ENCODE measurements around the gene CCKAR.

Gene CCKAR

DNA sequence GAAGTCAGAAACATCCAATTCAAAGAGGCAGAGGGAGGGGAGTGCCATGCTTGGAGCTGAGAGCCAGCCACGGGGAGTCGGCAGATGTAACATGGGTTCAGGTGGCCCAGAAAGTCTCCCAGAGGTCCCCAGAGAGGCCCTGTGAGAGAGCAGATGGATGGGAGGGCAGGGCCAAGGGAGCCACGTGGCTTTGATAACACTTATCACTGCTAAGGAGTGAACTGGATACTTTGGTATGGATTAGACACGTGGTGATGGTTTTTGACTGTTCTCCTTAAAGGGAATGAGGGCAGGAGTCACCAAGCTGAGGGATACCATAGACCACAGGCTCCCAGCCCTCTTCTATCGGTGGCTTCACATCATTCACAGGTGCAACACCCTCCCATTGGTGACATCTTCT, 13.7 kb downstream of the CCKAR start:
- no peak for TF ChIP-seq ZNF274 (IDR thresholded peaks at IDR 0.05; ENCODE audit: low read depth, low read length)

GRCh38 chr4:26475716-26476115, 14.6 kb downstream of the CCKAR start:
- no peak overlapping the region for H3K4me3 ChIP-seq (ENCODE audit: low read length)
- TF ChIP-seq ZNF274 (IDR thresholded peaks at IDR 0.05; ENCODE audit: low read depth, low read length), result no peak

More for the DNA sequence above, 13.7 kb downstream of the CCKAR start:
- H3K4me3 ChIP-seq (ENCODE audit: low read length), result no peak overlapping the region

DNA sequence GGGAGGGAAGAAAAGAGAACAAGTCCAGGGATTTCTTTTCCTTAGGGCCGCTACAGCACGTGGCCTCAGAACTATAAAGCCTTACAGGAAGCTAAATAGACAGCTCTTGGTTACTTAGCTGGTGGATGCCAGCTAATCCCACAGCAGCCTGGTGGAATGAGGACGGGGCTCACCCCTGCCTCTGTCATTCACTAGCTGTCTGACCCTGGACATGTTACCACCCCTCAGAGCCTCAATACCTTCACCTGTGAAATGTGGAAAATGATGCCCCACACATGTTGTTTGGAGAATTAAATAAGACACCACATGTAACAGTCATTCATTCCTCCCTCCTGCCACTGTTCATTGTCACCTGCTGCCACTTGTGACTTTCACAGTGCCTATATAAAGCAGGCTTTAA, 15.7 kb downstream of the CCKAR start:
- TF ChIP-seq ZNF274 (IDR thresholded peaks at IDR 0.05; ENCODE audit: low read depth, low read length), result no peak
- no peak overlapping the region for H3K4me3 ChIP-seq (ENCODE audit: low read length)

DNA sequence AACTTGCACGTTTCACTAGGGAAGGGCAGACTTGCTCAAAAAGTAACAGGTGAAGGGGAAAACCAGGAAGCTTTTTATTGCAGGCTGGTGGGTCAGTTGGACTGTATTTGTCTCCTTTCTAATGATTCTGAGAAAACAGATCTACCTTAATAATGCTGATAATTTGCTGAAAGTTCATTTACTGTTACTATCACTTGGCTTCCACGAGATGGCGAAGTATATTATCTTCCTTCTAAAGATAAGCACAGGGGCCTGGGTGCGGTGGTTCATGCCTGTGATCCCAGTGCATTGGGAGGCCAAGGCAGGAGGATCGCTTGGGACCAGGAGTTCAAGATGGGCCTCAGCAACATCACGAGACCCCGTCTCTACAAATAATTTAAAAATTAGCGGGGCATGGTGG, 16.4 kb downstream of the CCKAR start:
- no peak overlapping the region for H3K4me3 ChIP-seq (ENCODE audit: low read length)
- no peak for TF ChIP-seq ZNF274 (IDR thresholded peaks at IDR 0.05; ENCODE audit: low read depth, low read length)

DNA sequence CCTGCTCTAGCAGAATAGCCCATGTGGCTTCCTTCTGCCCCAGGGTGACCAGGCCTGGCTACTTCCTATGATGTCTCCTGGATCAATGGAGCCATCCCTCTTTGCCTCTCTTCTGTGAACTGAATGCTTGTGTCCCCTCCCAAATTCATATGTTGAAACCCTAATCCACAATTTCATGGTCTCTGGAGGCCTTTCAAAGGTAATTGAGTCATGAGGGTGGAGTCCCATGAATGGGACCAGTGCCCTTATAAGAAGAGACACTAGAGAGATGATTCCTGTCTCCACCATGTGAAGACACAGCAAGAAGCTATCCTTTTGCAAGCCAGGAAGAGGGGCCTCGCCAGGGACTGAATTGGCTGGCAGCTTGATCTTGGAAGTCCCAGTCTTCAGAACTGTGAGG, 18.4 kb downstream of the CCKAR start:
- H3K4me3 ChIP-seq (ENCODE audit: low read length), result no peak overlapping the region
- TF ChIP-seq ZNF274 (IDR thresholded peaks at IDR 0.05; ENCODE audit: low read depth, low read length), result no peak

DNA sequence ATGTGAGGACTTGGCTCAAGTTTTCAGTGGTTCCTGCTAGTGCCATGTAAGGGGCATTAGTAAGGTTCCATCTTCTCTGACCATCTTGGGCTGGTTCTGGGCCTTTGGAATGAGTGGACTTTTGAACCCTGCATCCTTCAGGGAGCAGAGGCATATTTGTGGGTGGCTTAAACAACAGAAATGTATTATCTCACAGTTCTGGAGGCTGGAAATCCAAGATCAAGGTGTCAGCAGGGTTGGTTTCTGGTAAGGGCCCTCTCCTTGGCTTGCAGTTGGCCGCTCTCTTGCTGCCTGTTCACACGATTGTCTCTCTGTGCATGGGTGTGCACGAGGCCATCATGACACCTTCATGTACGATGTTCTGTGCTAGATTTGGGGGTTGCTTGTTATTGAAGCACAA, 21.3 kb downstream of the CCKAR start:
- no peak overlapping the region for H3K4me3 ChIP-seq (ENCODE audit: low read length)
- TF ChIP-seq ZNF274 (IDR thresholded peaks at IDR 0.05; ENCODE audit: low read depth, low read length), result no peak

DNA sequence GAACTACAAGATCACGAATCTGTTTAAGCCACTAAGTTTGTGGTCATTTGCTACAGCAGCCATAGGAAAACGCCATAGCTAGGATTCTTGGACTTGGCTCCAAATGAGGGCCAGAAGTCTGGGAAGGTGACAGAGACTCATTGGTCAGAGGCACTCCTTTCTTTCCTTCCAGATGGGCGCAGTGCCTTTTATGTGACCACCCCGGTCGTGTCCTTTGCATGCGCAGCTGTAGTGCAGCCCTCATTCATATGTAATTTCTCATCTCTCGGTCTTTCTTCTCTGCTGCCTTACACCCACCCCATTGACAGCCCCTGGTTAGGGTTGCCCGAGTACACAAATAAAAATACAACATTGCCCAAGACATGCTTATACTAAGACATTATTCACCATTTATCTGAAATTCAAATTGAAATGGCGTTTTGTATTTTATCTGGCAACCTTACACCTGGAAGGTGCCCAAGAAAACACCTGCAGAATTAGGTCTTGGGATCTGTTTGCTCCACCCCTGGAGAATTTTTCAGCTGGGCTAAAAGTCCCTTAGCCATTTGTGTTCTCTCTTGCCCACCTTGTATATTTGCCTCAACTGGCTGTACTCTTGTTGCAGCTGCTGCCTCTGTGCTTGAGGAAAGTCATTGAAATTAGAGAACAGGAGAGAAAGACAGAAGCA, 21.9 kb downstream of the CCKAR start:
- TF ChIP-seq ZNF274 (IDR thresholded peaks at IDR 0.05; ENCODE audit: low read depth, low read length), result no peak
- no peak overlapping the region for H3K4me3 ChIP-seq (ENCODE audit: low read length)

GRCh38 chr4:26467724-26468123, 22.6 kb downstream of the CCKAR start:
- no peak overlapping the region for H3K4me3 ChIP-seq (ENCODE audit: low read length)
- no peak for TF ChIP-seq ZNF274 (IDR thresholded peaks at IDR 0.05; ENCODE audit: low read depth, low read length)

GRCh38 chr4:26466578-26467270, 23.6 kb downstream of the CCKAR start:
- no peak overlapping the region for H3K4me3 ChIP-seq (ENCODE audit: low read length)
- no peak for TF ChIP-seq ZNF274 (IDR thresholded peaks at IDR 0.05; ENCODE audit: low read depth, low read length)

DNA sequence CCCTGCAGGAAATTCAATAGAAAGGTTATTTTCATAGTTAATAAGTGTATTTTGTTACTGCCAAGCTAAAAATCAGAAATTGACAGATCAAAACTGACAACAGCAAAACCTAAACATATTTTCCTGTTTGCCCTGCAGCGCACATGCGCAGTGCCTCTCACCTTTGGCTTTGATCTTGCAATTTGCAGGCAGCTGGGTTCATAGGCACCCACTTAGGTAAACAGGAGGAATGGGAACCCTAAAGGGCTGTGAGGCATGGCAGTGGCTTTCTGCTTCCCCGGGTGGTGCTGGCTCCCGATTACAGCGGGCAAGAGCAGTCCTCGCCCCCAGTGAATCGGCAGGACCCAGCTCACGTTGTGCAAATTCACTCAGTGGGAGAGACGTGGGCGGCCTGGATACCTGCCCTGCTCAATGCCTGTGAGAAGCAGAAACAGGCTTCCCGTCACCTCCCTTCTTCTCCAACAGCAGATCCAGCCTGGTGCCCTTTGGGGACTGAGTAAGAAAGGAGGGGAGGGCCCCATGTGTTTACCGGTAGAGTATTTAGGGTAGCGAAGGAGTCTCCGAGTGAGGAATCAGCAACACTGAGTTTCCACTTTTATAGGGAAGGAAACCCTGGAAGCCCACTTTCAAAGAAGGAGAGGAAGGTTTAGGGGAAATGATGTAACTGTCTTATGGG, 25.7 kb downstream of the CCKAR start:
- H3K4me3 ChIP-seq (ENCODE audit: low read length), result no peak overlapping the region
- no peak for TF ChIP-seq ZNF274 (IDR thresholded peaks at IDR 0.05; ENCODE audit: low read depth, low read length)

GRCh38 chr4:26463386-26463785, 26.9 kb downstream of the CCKAR start:
- no peak for TF ChIP-seq ZNF274 (IDR thresholded peaks at IDR 0.05; ENCODE audit: low read depth, low read length)
- no peak overlapping the region for H3K4me3 ChIP-seq (ENCODE audit: low read length)

DNA sequence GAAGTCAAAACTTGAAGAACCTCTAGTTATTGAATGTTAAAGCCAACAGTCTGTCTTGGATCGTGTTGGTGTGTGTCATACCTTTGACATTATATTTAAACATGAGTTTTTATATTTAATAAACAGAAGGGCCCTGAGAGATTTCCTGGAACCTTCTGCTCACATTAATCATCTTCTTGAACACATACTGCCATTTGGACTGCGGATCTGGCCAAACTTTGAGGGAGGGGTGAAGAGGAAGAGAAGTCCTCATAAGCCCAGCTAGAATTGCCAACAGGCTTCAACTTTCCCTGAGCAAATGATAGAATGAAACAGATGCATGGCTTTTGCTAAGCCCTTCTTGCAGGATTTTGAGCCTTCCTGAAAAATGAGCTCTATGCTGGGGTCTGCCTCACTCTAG, 27.4 kb downstream of the CCKAR start:
- H3K4me3 ChIP-seq (ENCODE audit: low read length), result no peak overlapping the region
- no peak for TF ChIP-seq ZNF274 (IDR thresholded peaks at IDR 0.05; ENCODE audit: low read depth, low read length)

- no peak overlapping the region for H3K4me3 ChIP-seq (ENCODE audit: low read length)
- TF ChIP-seq ZNF274 (IDR thresholded peaks at IDR 0.05; ENCODE audit: low read depth, low read length), result no peak
Observed at GRCh38 chr4:26459756-26460530, 30.3 kb downstream of the CCKAR start.

DNA sequence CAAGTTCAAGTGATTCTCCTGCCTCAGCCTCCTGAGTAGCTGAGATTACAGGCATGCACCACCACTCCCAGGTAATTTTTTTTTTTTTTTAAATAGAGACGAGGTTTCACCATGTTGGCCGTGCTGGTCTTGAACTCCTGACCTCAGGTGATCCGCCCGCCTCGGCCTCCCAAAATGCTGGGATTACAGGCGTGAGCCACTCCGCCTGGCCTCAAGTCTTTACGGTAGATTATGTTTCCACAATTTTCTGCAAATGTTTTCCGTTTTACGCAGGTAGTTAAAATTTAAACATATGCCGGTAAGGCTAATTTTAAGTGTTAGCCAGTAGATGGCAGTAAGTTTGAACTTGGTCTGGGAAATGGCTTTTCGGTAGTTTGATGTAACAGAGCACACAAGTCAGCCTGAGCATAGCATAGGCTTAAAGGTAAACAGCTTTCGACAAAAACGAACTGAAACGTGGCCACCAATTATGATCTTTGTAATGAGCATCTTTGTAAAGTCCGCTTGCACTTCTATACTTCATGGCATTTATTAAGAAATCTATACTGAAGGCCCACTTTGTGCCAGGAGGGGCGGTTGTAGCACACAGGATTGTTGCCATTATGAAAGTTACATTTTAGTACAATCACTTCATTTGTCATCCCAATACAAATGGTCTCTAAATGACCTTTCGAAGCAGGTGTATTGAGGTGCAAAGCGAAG, 31.1 kb downstream of the CCKAR start:
- no peak overlapping the region for H3K4me3 ChIP-seq (ENCODE audit: low read length)
- TF ChIP-seq ZNF274 (IDR thresholded peaks at IDR 0.05; ENCODE audit: low read depth, low read length), result no peak

Measured in GM08714 (cell line).